Inferior parietal cortex (tissue), 1 donor: Measurements from ENCODE around the gene S1PR4.
A peak's percentile ranks its signal among the peaks of the same experiment; 100 is the strongest.
"Not testable (repeated sequence)": the region's sequence is repeated elsewhere in the genome, so short reads cannot be mapped to it uniquely, and the experiment has no call there.

Experiments used
- DNase-seq: peaks from one replicate; pipeline ENCODE4 v3.0.0-alpha.2; 2016; ENCODE audit errors: extremely low spot score

Gene S1PR4

DNA sequence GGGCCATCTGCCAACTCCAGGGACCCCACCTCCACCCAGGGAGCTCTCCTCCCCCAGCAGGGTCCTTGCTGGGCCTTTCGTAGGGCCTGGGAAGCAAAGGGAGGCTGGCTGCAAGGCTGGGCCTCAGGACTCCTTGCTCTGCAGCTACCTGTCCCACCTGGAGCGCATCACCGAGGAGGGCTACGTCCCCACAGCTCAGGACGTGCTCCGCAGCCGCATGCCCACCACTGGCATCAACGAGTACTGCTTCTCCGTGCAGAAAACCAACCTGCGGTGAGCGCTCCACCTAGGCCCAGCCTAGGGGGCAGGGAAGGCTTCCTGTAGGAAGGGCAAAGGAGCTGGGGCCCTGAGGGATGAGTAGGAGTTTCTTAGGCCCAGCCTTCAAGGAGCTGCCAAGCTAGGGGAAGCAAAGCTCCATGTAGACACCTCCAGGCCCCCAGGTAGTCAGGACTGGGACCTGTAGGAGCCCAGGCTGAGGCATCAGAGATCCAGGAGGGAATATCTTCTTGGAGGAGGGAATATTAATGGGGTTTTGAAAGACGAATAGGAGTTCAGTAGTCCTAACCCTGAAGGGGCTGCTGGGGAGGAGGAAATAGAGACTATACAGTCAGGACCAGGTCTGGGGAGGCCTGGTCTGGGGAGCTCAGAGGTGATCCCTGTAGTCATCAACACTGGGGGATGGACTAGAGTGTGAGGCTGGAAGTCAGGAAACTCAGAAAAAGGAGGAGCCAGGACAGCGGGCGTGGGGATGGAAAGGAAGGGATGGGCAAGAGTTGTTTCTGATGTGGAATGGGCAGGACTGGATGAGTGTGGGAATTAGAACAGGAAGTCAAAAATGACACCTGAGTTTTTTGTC, 26.8 kb upstream of the S1PR4 start:
- no peak for DNase-seq

DNA sequence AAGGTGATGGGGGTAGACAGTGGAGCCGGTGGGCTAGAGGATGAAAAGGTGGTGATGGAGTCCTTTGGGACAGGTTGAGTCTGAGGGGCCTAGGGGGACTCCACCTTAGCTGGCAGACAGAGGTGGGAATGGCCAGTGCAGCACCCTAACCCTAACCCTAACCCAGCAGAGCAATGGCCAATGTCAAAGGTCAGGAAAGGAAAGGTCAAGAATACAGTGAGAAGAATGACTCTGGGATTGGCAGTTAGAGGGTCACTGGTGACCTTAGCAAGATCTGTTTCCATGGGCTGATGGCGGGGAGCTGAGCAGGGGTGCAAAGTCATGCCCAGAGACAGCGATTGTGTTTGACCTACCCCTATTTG, 26.2 kb upstream of the S1PR4 start:
- DNase-seq: no peak

DNA sequence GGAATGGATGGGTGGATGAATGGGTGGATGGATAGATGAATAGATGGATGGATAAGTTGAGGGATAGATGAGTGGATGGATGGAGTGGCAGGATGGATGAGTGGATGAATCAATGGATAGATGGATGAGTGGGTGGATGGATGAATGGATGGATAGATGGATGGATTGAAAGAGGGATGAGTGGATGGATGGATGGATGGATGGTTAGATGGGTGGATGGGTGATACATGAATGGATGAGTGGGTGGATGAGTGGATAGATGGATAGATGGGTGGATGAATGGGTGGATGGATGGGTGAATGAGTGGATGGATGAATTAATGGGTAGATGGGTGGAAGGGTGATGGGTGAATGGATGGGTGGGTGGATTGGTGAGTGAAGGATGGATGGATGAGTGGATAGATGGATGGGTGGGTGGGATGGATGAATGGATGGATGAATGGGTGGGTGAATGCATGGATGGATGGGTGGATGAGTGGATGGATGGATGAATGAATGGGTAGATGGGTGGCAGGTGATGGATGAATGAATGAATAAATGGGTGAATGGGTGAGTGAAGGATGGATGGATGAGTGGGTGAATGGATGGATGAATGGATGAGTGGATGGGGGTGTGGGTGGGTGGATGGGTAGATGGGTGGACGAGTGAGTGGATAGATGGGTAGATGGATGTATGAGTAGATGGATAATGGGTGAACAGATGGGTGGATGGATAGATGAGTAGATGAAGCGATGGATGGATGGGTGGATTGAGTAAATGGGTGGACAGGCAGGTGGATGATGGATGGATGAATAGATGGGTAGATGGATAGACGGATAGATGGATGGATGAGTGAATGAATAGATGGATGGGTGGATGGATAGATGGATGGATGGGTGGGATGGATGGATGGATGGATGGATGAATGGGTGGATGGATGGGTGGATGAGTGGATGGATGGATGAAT, 25.0 kb upstream of the S1PR4 start:
- no peak for DNase-seq

DNA sequence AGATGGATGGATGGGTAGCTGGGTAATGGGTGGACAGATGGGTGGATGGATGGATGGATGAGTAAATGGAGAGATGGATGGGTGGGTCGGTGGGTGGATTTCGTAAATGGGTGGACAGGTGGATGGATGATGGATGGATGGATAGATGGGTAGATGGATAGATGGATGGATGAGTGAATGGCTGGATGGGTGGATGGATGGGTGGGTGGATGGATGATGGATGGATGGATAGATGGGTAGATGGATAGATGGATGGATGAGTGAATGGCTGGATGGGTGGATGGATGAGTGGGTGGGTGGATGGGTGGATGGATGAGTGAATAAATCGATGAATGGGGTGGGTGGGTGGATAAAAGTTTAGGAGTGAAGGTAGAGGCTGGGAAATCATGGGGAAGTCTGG, 24.1 kb upstream of the S1PR4 start:
- DNase-seq: not testable (repeated sequence)

DNA sequence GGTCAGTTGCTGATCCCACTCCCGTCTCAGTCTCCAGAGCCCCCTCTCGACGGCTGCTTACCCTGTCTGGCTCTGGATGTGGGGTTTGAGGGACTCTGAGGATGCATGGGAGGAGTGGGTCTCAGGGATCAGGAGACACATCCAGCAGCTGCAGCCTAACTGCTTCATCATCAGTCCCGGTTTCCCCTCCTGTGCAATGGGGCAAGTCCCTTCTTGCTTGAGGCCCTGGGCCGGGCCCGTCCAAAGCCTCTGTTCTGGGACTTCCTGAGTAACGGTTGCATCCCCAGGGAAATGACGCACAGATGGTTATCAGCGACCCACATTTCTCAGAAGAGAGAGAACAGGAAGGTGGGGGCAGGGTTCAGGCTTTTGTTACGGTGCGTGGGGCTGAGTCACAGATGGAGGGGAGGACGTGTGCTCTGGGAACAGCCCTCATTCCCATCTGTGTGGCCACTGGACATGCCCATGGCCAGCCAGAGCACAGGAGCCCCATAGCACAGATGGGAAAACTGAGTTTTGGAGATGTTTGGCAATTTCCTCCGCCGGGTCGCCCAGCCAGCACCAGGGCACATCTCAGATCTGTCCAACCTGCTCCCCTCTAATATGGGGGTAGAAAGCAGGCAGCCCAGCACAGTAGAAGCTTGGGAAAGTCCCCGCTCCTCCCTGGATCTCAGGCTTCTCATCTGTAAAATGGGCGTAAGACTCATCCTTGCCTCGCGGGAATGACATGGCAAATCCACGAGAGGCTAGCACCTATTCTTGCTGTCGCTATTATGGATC, 23.4 kb upstream of the S1PR4 start:
- peak; percentile 18 for DNase-seq

DNA sequence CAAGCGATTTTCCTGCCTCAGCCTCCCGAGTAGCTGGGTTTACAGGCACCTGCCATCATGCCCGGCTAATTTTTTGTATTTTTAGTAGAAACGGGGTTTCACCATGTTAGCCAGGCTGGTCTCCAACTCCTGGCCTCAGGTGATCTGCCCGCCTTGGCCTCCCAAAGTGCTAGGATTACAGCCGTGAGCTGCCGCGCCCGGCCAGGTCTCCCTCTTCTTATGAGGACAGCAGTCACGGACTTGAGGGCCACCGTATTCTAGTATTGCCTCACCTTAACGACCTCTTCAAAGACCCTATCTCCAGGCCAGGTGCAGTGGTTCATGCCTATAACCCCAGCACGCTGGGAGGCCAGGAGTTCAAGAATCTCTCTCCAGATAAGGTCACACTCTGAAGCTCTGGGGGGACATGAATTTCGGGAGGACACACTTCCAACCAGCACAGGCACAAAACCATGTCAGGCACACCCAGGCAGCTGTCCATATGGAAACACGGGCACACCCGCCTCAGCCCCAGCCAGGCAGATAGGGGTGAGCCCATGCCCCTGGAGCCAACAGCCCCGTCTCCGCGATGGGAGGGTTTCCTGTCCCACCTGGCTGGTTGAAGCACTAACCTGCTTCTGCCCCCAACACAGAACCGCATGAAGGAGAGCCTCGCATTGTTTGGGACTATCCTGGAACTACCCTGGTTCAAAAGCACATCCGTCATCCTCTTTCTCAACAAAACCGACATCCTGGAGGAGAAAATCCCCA, 21.3 kb upstream of the S1PR4 start:
- no peak for DNase-seq

DNA sequence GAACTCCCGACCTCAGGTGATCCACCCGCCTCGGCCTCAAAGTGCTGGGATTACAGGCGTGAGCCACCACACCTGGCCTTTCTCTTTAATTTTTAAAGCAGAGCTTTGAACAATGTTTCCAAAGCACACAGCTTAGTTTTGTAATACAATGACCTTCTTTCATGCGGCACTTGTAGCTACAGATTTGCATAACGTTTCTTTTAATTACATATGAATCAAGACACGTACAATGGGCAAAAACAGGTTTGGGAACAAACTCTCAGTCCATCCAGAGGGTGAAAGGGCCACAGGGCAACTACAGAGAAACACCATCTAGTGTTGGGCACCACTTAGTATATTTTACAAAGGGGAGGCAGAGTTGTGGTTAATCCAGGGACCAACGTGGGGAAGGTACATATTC, 19.0 kb upstream of the S1PR4 start:
- DNase-seq: no peak

DNA sequence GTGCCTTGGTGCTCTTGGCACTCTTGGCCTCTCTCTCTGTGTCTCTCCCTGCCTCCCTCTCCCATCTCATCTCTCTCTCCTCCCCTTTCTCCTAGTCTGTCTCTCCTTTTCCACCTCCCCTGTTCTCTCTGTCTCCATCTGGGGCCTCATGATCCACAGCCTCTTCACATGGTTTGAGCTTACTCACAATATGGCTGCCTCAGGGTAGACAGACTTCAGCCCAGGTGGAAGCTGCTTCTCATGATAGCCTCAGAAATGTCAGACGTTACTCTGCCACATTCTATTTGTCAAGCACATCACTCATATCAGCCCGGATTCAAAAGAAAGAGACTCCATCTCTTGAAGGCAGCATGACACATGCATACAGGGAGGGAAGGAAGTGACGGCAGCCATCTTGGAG, 18.4 kb upstream of the S1PR4 start:
- no peak for DNase-seq

DNA sequence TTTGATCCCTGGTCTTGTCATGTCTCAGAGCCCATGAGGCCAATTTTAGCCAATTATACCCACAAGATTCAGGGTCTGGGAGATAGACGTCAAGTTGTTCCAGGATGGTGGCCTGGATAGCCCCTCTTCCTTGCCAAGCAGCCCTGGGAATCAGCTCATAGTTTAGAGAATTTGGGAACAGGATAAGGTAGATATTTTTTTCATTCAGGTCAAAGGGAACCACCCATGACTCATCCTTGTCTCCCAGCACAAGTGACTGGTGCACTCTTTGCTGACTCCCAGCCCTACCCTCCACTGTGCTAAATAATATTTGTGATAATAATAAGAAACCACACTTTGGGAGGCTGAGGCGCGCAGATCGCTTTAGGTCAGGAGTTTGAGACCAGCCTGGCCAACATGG, 17.1 kb upstream of the S1PR4 start:
- DNase-seq: no peak

DNA sequence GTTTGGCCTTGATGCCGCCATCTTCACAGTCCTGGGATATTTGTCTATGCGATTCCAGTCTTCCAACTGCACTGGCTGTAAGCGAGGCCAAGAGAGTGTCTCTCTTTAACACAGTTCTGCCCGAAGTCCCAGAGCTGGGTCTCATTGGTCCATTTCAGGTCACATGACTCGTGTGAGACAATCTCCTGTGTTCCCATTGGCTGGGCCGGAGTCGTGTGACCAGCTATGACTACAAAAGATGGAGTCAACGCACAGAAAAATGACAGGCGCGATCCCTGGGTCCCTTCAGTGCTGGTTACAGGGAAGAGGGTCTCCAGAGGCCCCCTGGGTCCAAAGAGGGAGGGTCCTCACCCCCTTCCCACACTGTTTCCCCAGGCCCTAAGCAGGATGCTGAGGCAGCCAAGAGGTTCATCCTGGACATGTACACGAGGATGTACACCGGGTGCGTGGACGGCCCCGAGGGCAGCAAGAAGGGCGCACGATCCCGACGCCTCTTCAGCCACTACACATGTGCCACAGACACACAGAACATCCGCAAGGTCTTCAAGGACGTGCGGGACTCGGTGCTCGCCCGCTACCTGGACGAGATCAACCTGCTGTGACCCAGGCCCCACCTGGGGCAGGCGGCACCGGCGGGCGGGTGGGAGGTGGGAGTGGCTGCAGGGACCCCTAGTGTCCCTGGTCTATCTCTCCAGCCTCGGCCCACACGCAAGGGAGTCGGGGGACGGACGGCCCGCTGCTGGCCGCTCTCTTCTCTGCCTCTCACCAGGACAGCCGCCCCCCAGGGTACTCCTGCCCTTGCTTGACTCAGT, 15.9 kb upstream of the S1PR4 start:
- DNase-seq: no peak

DNA sequence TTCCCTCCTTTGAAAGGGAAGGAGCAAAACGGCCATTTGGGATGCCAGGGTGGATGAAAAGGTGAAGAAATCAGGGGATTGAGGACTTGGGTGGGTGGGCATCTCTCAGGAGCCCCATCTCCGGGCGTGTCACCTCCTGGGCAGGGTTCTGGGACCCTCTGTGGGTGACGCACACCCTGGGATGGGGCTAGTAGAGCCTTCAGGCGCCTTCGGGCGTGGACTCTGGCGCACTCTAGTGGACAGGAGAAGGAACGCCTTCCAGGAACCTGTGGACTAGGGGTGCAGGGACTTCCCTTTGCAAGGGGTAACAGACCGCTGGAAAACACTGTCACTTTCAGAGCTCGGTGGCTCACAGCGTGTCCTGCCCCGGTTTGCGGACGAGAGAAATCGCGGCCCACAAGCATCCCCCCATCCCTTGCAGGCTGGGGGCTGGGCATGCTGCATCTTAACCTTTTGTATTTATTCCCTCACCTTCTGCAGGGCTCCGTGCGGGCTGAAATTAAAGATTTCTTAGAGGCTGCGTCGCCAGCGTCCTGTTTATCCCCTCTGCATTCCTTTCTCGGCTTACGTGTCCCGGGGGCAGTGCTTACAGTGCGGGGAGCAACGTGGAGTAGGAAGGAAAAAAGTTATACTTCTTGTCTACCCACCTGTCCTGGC, 15.2 kb upstream of the S1PR4 start:
- peak; percentile 77 for DNase-seq

DNA sequence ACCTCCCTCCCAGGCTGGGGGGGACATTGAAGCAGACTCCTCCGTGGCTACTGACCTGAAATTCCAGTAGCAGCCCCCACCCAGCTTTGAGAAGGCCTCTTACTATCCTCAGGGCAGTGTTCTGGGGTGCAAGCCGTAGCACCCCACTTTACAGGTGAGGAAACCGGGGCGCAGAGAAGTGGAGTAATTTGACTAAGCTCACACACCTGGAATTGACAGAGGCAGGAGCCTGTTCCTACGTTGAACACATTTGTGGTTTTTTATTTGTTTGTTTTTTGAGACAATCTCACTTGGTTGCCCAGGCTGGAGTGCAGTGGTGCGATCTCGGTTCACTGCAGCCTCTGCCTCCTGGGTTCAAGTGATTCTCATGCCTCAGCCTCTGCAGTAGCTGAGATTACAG, 14.6 kb upstream of the S1PR4 start:
- no peak for DNase-seq

DNA sequence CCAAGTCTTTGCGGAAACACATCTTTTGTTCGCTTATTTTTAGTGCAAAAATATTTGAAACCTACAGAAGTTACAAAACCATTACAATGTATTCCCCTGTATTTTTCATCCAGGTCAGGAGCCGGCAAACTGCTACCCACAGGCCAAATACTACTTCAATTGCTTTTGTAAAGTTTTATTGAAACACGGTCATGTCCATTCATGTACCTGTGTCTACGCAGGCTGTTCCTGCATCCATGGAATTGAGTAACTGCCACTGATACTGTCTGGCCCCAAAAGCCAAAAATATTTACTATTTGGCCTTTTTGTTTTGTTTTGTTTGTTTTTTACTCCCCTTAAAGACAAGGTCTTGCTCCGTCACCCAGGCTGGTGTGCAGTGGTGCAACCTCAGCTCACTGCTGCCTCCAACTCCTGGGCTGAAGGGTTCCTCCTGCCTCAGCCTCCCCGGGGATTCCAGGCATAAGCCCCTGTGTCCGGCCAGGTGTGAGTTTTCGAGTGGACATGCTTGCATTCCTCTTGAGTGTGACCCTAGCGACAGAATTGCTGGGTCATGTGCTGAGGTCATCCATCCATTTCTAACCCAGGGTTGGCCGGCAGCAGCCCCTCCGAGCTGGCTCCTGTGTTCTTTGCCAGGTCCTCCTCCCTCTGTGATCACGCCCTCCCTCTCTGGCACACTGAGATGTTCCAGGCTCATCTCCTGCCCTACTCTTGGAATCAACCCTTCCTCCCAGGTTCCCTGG, 10.9 kb upstream of the S1PR4 start:
- no peak for DNase-seq

DNA sequence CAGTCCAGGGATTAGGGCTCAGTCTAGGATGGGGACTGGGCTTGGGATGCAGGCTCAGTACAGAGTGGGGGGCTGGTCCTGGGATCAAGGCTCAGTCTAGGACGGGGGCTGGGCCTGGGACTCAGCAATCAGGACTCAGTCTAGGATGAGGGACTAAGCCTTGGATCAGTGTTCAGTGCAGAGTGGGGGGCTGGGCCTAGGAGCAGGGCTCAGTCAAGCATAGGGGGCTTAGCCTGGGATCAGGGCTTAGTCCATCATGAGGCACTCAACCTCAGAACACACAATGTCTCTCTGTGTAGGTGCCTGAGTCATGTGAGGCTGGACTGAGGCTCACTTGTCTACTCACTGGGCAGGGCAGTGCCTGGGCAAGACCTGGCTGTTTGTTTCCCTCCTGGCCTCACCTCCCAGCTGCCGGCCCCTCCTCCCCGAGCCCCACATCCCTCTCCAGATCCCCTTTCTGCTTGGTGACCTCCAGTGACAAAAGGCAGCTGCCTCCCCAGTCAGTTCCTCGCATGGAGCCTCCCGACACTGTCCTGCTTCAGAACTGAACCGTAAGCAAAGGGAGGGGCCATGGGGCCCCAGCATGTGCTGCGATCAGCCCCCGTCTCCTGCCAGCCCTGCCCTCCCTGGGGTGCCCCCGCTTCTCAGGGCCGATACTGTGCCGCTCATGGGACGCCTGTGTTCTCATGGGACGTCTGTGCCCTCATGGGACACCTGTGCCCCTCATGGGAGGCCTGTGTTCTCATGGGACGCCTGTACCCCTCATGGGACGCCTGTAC, 6.5 kb upstream of the S1PR4 start:
- no peak for DNase-seq

DNA sequence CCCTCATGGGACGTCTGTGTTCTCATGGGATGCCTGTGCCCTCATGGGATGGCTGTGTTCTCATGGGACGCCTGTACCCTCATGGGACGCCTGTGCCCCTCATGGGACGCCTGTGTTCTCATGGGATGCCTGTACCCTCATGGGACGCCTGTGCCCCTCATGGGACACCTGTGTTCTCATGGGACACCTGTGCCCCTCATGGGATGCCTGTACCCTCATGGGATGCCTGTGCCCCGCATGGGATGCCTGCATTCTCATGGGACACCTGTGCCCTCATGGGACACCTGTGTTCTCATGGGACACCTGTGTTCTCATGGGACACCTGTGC, 5.9 kb upstream of the S1PR4 start:
- DNase-seq: not testable (repeated sequence)

DNA sequence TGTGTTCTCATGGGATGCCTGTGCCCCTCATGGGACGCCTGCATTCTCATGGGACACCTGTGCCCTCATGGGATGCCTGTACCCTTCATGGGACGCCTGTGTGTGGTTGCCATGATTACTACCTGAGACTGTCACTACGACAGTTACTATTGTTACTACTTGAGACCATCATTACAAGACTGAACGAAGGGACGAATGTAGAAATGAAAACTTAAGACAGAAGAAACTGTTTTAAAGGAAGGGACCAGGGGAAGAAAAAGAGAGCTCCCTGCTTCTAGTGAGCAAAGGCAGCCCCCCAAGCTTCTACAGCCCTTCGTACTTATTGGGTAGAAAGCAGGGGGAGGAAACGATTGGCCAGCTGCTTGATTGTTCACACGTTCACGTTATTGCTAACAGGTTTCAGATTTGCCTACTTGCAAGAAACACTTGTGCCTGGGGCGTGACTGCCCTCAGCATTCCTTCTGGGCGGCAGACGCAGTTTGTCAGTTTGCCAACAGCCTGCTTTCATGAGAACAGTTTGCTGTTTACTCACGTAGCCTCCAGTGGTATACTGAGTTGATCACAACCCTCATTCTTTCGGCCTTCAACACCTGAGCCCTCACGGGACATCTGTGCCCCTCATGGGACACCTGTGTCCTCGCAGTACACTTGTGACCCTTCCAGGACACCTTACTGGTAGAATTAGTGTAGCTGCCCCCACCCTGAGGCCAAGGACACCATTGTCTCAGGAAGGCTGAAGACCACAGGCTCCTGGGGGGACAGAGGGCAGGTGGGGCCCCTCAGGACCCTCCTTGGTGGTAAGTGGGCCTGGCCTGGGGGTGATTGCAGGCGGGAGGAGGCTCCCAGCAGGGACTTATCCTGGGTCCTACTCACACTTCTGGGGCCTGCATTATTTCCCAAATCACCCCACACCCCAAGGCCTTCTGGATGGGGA, 2.5 kb upstream of the S1PR4 start:
- no peak for DNase-seq

DNA sequence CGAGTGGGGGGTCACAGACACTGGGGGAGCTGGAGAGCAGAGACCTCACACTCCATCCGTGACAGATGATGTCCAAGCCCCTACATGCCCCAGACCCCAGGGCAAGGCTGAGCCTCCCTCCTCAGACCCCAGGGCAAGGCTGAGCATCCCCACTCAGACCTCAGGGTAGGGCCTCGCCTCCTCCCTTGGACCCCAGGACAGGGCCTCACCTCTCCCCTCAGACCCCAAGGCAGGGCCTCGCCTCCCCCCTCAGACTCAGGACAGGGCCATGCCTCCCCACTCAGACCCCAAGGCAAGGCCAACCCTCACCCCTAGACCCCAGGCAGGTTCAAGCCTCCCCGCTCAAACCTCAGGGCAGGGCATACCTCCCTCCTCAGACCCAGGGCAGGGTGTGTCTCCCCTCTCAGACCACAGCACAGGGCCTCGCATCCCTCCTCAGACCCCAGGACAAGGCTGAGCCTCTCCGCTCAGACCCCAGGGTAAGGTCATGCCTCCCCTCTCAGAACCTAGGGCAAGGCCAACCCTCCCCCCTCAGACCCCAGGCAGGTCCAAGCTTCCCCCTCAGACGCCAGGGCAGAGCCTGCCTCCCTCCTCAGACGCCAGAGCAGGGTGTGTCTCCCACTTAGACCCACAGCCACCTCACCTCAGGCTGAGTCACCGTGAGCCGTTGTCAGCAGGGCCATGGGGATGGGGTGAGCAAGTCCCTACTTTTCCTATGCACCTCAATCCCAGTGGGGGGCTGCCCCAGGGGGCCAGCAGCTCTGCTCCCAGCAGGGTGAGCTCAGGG, 1.7 kb upstream of the S1PR4 start:
- no peak for DNase-seq
